Astrocyte (in vitro differentiated cells and primary cell): ENCODE data around the gene FERMT3. TPM values are rescaled to one million over a fixed set of nuclear protein-coding genes. Genes with fewer than 3 reads are reported as not detected.
A peak's percentile ranks its signal among the peaks of the same experiment; 100 is the strongest.

Experiments used
- DNase-seq: peaks from one replicate; pipeline ENCODE4 v3.0.0-alpha.2; 2010; ENCODE audit warnings: low read depth
- FAIRE-seq: peaks from 2 replicates; lab custom pipeline; 2011; peaks lifted over from hg19 to GRCh38; lab: Jason Lieb, UNC
- H2AFZ ChIP-seq: 2 replicates; pipeline ENCODE4 v1.6.0; 2012; ENCODE audit warnings: low read depth, low read length, inconsistent platforms
- H3K27ac ChIP-seq: 2 replicates; pipeline ENCODE4 v1.5.1; 2011; ENCODE audit warnings: low read depth, low read length, inconsistent platforms
- H3K27me3 ChIP-seq: 2 replicates; pipeline ENCODE4 v1.6.0; 2011; ENCODE audit warnings: low read length, inconsistent platforms; ENCODE audit not compliant: insufficient read depth
- H3K36me3 ChIP-seq: 2 replicates; pipeline ENCODE4 v1.5.1; 2011; ENCODE audit warnings: low read length, inconsistent platforms; ENCODE audit not compliant: insufficient read depth
- H3K4me1 ChIP-seq: 2 replicates; pipeline ENCODE4 v1.5.1; 2011; ENCODE audit warnings: low read length, inconsistent platforms; ENCODE audit not compliant: insufficient read depth
- H3K4me2 ChIP-seq: 2 replicates; pipeline ENCODE4 v1.6.0; 2012; ENCODE audit warnings: low read length, inconsistent platforms
- H3K4me3 ChIP-seq: 2 replicates; pipeline ENCODE4 v1.5.1; 2011; ENCODE audit warnings: low read depth, mild to moderate bottlenecking, low read length, inconsistent platforms; ENCODE audit not compliant: insufficient read depth
- H3K79me2 ChIP-seq: 2 replicates; pipeline ENCODE4 v1.6.0; 2012; ENCODE audit warnings: mild to moderate bottlenecking, low read length, inconsistent platforms; ENCODE audit not compliant: insufficient read depth
- H3K9ac ChIP-seq: 2 replicates; pipeline ENCODE4 v1.6.0; 2012; ENCODE audit warnings: mild to moderate bottlenecking, low read length, inconsistent platforms
- H3K9me3 ChIP-seq: 2 replicates; pipeline ENCODE4 v1.5.1; 2012; ENCODE audit warnings: low read depth, mild to moderate bottlenecking, low read length, inconsistent platforms; ENCODE audit not compliant: insufficient read depth
- H4K20me1 ChIP-seq: 2 replicates; pipeline ENCODE4 v1.6.0; 2012; ENCODE audit warnings: low read length, inconsistent platforms; ENCODE audit not compliant: insufficient read depth
- H3K27ac Mint-ChIP-seq: one replicate; pipeline ENCODE4 v1.8.0; 2021; ENCODE audit warnings: mild to moderate bottlenecking, mixed read lengths; ENCODE audit not compliant: unreplicated experiment
- H3K27me3 Mint-ChIP-seq: one replicate; pipeline ENCODE4 v1.8.0; 2021; ENCODE audit warnings: low read depth, mixed read lengths; ENCODE audit not compliant: unreplicated experiment
- H3K36me3 Mint-ChIP-seq: one replicate; pipeline ENCODE4 v1.8.0; 2021; ENCODE audit warnings: low read depth, mixed read lengths; ENCODE audit not compliant: unreplicated experiment
- H3K4me1 Mint-ChIP-seq: one replicate; pipeline ENCODE4 v1.8.0; 2021; ENCODE audit warnings: low read depth, mixed read lengths; ENCODE audit not compliant: unreplicated experiment
- H3K4me3 Mint-ChIP-seq: one replicate; pipeline ENCODE4 v1.8.0; 2021; ENCODE audit warnings: mild to moderate bottlenecking, moderate library complexity, mixed read lengths; ENCODE audit not compliant: unreplicated experiment
- H3K9me3 Mint-ChIP-seq: one replicate; pipeline ENCODE4 v1.8.0; 2021; ENCODE audit warnings: mild to moderate bottlenecking, mixed read lengths; ENCODE audit not compliant: unreplicated experiment
- EZH2 ChIP-seq: IDR thresholded peaks from 2 replicates; pipeline ENCODE4 v1.6.1; 2012; ENCODE audit warnings: mild to moderate bottlenecking, low read length, inconsistent platforms; ENCODE audit not compliant: insufficient read depth
- total RNA-seq: library from RNA; stranded (reverse); gene quantifications from 2 replicates; pipeline ENCODE4 v1.2.1, GENCODE V29; 2021
- TF ChIP-seq, protein P1 (sequence below): IDR thresholded peaks from 2 replicates; pipeline ENCODE4 v1.5.1; 2011; ENCODE audit warnings: low read depth, mild to moderate bottlenecking, inconsistent platforms, low read length, moderate library complexity; ENCODE audit not compliant: insufficient read depth

Gene FERMT3
- total RNA-seq, 1 donor from 2014 or later = 1.3 TPM

DNA sequence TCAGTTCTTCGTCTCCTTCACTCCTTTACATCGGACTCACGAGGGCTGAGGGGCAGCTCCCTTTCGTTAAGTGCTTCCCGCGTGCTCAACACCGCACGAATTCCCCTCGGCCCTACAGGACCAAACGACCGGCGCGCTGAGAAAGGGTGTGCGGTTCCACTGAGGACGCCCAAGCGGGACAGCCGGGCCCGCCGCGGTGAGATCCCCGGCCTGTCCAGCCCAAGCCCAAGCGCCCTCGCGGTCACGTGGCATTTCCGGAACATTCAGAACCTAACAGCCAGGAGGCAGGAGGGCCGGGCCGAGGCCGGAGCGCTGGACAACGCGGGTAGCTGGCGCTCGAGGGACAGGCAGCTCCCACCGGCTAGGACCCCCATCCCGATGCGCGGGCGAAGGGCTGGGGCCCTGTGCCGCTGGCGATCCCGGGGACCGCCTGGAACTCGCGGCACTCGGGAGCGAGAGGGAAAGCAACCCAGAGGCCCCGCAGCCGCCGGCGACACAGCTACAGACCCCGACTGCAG, 21.3 kb upstream of the FERMT3 start:
- Mint-ChIP-seq H3K27me3 (no peaks in the 10 kb centered on the region), H3K4me1 (peaks cover 17% of the 10 kb centered on the region), H3K36me3 (peaks cover 3% of the 10 kb centered on the region), H3K9me3 (no peaks in the 10 kb centered on the region), H3K27ac (peak overlapping the region; percentile 87), H3K4me3 (peak overlapping the region; percentile 96)
- Histone ChIP-seq H3K4me1 (peaks cover 22% of the 10 kb centered on the region), H3K4me3 (peak overlapping the region; percentile 70), H3K4me2 (peak overlapping the region; percentile 93), H3K36me3 (peaks cover 5% of the 10 kb centered on the region), H2AFZ (peak overlapping the region; percentile 76), H3K27me3 (no peaks in the 10 kb centered on the region), H3K27ac (peak overlapping the region; percentile 86), H3K79me2 (peaks cover 27% of the 10 kb centered on the region), H3K9me3 (no peaks in the 10 kb centered on the region), H3K9ac (peak overlapping the region; percentile 90), H4K20me1 (peaks cover 11% of the 10 kb centered on the region)
- FAIRE-seq (no peak), DNase-seq (peak; percentile 75)
- TF ChIP-seq EZH2 = no peak
- TF ChIP-seq, protein P1, sequence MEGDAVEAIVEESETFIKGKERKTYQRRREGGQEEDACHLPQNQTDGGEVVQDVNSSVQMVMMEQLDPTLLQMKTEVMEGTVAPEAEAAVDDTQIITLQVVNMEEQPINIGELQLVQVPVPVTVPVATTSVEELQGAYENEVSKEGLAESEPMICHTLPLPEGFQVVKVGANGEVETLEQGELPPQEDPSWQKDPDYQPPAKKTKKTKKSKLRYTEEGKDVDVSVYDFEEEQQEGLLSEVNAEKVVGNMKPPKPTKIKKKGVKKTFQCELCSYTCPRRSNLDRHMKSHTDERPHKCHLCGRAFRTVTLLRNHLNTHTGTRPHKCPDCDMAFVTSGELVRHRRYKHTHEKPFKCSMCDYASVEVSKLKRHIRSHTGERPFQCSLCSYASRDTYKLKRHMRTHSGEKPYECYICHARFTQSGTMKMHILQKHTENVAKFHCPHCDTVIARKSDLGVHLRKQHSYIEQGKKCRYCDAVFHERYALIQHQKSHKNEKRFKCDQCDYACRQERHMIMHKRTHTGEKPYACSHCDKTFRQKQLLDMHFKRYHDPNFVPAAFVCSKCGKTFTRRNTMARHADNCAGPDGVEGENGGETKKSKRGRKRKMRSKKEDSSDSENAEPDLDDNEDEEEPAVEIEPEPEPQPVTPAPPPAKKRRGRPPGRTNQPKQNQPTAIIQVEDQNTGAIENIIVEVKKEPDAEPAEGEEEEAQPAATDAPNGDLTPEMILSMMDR = peak; percentile 7

DNA sequence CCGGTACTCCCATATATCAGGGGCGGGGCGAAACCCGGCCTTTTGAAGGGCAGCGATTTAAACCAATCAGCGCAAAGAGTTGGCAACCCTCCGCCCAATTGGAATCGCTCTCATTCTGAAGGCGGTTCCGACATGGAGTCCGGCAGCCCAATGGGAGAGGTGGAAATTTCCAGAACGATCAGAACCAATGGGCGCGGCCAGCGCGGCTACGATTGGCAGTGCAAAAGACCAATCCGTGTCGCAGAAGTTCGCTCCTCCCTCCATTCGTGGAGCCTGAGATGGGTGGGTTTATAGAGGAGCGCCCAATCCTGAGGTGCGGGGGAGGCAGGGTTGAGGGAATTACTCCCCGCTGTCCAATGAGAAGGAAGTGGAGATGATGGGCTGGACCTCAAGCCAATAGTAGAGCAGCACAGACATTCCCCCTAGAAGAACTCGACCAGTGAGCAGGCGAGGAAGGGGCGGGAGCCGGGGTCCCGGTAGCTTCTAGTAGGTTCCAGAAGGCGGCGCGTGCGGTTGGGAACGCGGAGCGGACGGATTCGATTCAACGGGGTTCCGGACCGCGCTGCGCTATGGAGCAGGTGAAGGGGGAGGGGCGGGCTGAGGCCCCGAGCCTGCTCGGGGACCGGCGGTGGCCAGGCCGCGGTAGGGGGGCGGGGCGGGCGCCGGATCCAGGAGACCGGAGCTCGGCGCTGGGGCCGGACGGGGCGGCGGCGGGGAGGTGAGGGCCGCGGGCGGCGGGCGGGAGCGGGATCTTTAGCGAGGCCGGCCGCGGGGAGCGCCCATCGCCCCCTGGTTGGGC, 20.6 kb upstream of the FERMT3 start, which contains the start of gene STIP1:
STIP1 (plus strand) TSS at position 479 of the 799 bp plus-strand sequence; CDS start at position 570, 91 bp downstream.
- Histone ChIP-seq H3K27ac (peak within 1 kb of the TSS; percentile 86), H3K4me1 (peaks cover 21% of the 10 kb centered on the region), H3K27me3 (no peaks in the 10 kb centered on the region), H3K79me2 (peaks cover 33% of the 10 kb centered on the region), H3K4me2 (peak within 1 kb of the TSS; percentile 93), H3K36me3 (peaks cover 5% of the 10 kb centered on the region), H2AFZ (peak within 1 kb of the TSS; percentile 76), H3K9me3 (no peaks in the 10 kb centered on the region), H3K4me3 (peak within 1 kb of the TSS; percentile 70), H3K9ac (peak within 1 kb of the TSS; percentile 90), H4K20me1 (peaks cover 17% of the 10 kb centered on the region)
- no peaks in the 10 kb centered on the region for H3K27me3 Mint-ChIP-seq
- DNase-seq = peak; percentile 100
- peak within 1 kb of the TSS; percentile 93 for H3K27ac Mint-ChIP-seq
- H3K4me1 Mint-ChIP-seq = peaks cover 17% of the 10 kb centered on the region
- peak; percentile 32 for FAIRE-seq
- H3K36me3 Mint-ChIP-seq = peaks cover 3% of the 10 kb centered on the region
- H3K9me3 Mint-ChIP-seq = no peaks in the 10 kb centered on the region
- TF ChIP-seq, protein P1 = peak; percentile 19
- no peak for TF ChIP-seq EZH2
- H3K4me3 Mint-ChIP-seq = peak within 1 kb of the TSS; percentile 96
